Liver (tissue), 9 donors: ENCODE measurements around the gene ASNSD1. TPM values are rescaled to one million over a fixed set of nuclear protein-coding genes. Genes with fewer than 3 reads are reported as not detected.

ENCODE experiments used
- DNase-seq: peaks from one replicate; pipeline ENCODE4 v3.0.0-alpha.2; 2017; ENCODE audit warnings: low spot score
- H3K27ac ChIP-seq, 2 donors: one replicate each; pipeline ENCODE4 v1.7.0; 2013; ENCODE audit warnings: inconsistent platforms in 2 of 2, low read length in 2 of 2, control low read depth in 1 of 2, low read depth in 1 of 2, mild to moderate bottlenecking in 1 of 2
- H3K27me3 ChIP-seq, 4 donors: one replicate each; pipeline versions ENCODE4 v1.6.1 to v1.7.0; 2013; ENCODE audit warnings: low read length in 3 of 4, inconsistent platforms in 1 of 4, mild to moderate bottlenecking in 1 of 4, moderate library complexity in 1 of 4; ENCODE audit not compliant: control insufficient read depth in 4 of 4, insufficient read depth in 4 of 4
- H3K36me3 ChIP-seq, 4 donors: one replicate each; pipeline versions ENCODE4 v1.6.1 to v1.7.0; 2013; ENCODE audit warnings: low read length in 3 of 4, mild to moderate bottlenecking in 3 of 4, low read depth in 1 of 4, moderate library complexity in 1 of 4; ENCODE audit not compliant: control insufficient read depth in 4 of 4, insufficient read depth in 3 of 4
- H3K4me1 ChIP-seq, 4 donors: one replicate each; pipeline versions ENCODE4 v1.6.1 to v1.7.0; 2013; ENCODE audit warnings: low read length in 3 of 4, mild to moderate bottlenecking in 3 of 4, moderate library complexity in 1 of 4; ENCODE audit not compliant: control insufficient read depth in 4 of 4, insufficient read depth in 4 of 4
- H3K4me3 ChIP-seq, 3 donors: one replicate each; pipeline versions ENCODE4 v1.6.1 to v1.7.0; 2013; ENCODE audit warnings: low read length in 3 of 3, control low read depth in 1 of 3, low read depth in 1 of 3, mild to moderate bottlenecking in 1 of 3
- H3K9ac ChIP-seq, 2 donors: one replicate each; pipeline ENCODE4 v1.7.0; 2013; ENCODE audit warnings: low read length in 2 of 2, mild to moderate bottlenecking in 2 of 2, moderate library complexity in 2 of 2, control low read depth in 1 of 2, low read depth in 1 of 2
- H3K9me3 ChIP-seq, 4 donors: one replicate each; pipeline versions ENCODE4 v1.6.1 to v1.7.0; 2013; ENCODE audit warnings: low read length in 3 of 4; ENCODE audit not compliant: control insufficient read depth in 4 of 4
- ATF3 ChIP-seq: IDR thresholded peaks from 2 replicates; pipeline ENCODE4 v1.6.1; 2016; ENCODE audit warnings: antibody characterized with exemption
- CTCF ChIP-seq: fragments of 150-350 bp; IDR thresholded peaks from 2 replicates; pipeline ENCODE4 v1.5.1; 2017; ENCODE audit warnings: improper control_type of control experiment, low read depth, low read length; ENCODE audit not compliant: missing input control
- EGR1 ChIP-seq, 2 donors: IDR thresholded peaks; 2 replicates each; pipeline ENCODE4 v1.6.1; 2016 to 2018; ENCODE audit warnings: antibody characterized with exemption in 2 of 2, low read depth in 2 of 2
- FOXA2 ChIP-seq: IDR thresholded peaks from 2 replicates; pipeline ENCODE4 v1.6.1; 2016; ENCODE audit warnings: antibody characterized with exemption
- GABPA ChIP-seq, 2 donors: IDR thresholded peaks in 1 of 2; conservative IDR thresholded peaks in 1 of 2; 2 replicates each; pipeline ENCODE4 v1.6.1; 2016; ENCODE audit warnings: antibody characterized with exemption in 2 of 2, mild to moderate bottlenecking in 1 of 2, moderate library complexity in 1 of 2
- HNF4A ChIP-seq, 2 donors: conservative IDR thresholded peaks; 2 replicates each; pipeline ENCODE4 v1.6.1; 2016; ENCODE audit warnings: antibody characterized with exemption in 2 of 2, mild to moderate bottlenecking in 2 of 2
- HNF4G ChIP-seq: IDR thresholded peaks from 2 replicates; pipeline ENCODE4 v1.6.1; 2016; ENCODE audit warnings: antibody characterized with exemption
- JUND ChIP-seq, 2 donors: IDR thresholded peaks; 2 replicates each; pipeline ENCODE4 v1.6.1; 2016; ENCODE audit warnings: antibody characterized with exemption in 2 of 2
- MAX ChIP-seq: IDR thresholded peaks from 2 replicates; pipeline ENCODE4 v1.6.1; 2016; ENCODE audit warnings: antibody characterized with exemption
- RAD21 ChIP-seq, 2 donors: IDR thresholded peaks; 2 replicates each; pipeline ENCODE4 v1.6.1; 2016; ENCODE audit warnings: antibody characterized with exemption in 2 of 2, mild to moderate bottlenecking in 2 of 2
- REST ChIP-seq: IDR thresholded peaks from 2 replicates; pipeline ENCODE4 v1.6.1; 2016; ENCODE audit warnings: antibody characterized with exemption, mild to moderate bottlenecking
- RXRA ChIP-seq, 2 donors: IDR thresholded peaks; 2 replicates each; pipeline ENCODE4 v1.6.1; 2017 to 2018; ENCODE audit warnings: antibody characterized with exemption in 2 of 2, mild to moderate bottlenecking in 1 of 2
- SP1 ChIP-seq: IDR thresholded peaks from 2 replicates; pipeline ENCODE4 v1.6.1; 2018; ENCODE audit warnings: antibody characterized with exemption, mild to moderate bottlenecking
- TAF1 ChIP-seq: conservative IDR thresholded peaks from 2 replicates; pipeline ENCODE4 v1.6.1; 2016; ENCODE audit warnings: antibody characterized with exemption, mild to moderate bottlenecking
- YY1 ChIP-seq: IDR thresholded peaks from 2 replicates; pipeline ENCODE4 v1.6.1; 2016; ENCODE audit warnings: antibody characterized with exemption, mild to moderate bottlenecking
- ZBTB33 ChIP-seq: IDR thresholded peaks from 2 replicates; pipeline ENCODE4 v1.6.1; 2016; ENCODE audit warnings: antibody characterized with exemption
- WGBS: extraction: QIAGEN DNeasy Blood & Tissue Kit; methylation state at CpG from one replicate; pipeline ENCODE4 v1.1.7; 2013; 5-methylcytosine and 5-hydroxymethylcytosine counted together
- polyA plus RNA-seq, 2 donors: library from polyadenylated mRNA; stranded (reverse) in 1 of 2; unstranded in 1 of 2; fragments of 200-250 nt in 1 of 2; fragments of >200 nt in 1 of 2; fragmentation: Nextera tagmentation in 1 of 2; extraction: Ambion mirVana in 1 of 2; gene quantifications; one replicate each; pipeline versions ENCODE4 v1.2.1 to v1.2.3, GENCODE V29; 2013 to 2015
- total RNA-seq, 2 donors: library from RNA; depleted of rRNA; stranded (reverse); fragments of >200 nt; gene quantifications; one replicate each; pipeline ENCODE4 v1.2.3, GENCODE V29; 2014
- donor health status: healthy.
- donor health status: healthy.
- donor health status: healthy.
- donor health status: healthy.
- donor health status: healthy.

Gene ASNSD1
- total and polyA plus RNA-seq, 4 donors = 19.8 to 33.0 (median 25.5) TPM

GRCh38 chr2:189698020-189698887, 37.0 kb downstream of the ASNSD1 start:
- TF ChIP-seq HNF4A (conservative IDR thresholded peaks at IDR 0.05) (no peak), ATF3 (no peak), JUND (IDR thresholded peaks at IDR 0.05) (peak in 1 of 2 donors; percentile 14), YY1 (no peak), GABPA (IDR thresholded peaks at IDR 0.05 in 1 of 2, conservative IDR thresholded peaks at IDR 0.05 in 1 of 2) (no peak), RXRA (IDR thresholded peaks at IDR 0.05) (peak; percentile 29 to 77), ZBTB33 (no peak), RAD21 (IDR thresholded peaks at IDR 0.05) (peak; percentile 70 to 71), MAX (no peak), HNF4G (no peak), CTCF (peak; percentile 57)
- H3K27me3 ChIP-seq = no peaks in the 10 kb centered on the region
- H3K9me3 ChIP-seq = no peaks in the 10 kb centered on the region
- H3K27ac ChIP-seq = peak overlapping the region; percentile 26 to 54
- no peak for DNase-seq
- peaks cover 0 to 6% (median 3%) of the 10 kb centered on the region in 4 donors for H3K4me1 ChIP-seq
- peak overlapping the region in 2 of 3 donors; percentile 27 to 39 for H3K4me3 ChIP-seq
- H3K36me3 ChIP-seq = no peaks in the 10 kb centered on the region
- 22% methylated on average over 6 of the region's 6 CpGs for WGBS
- peak overlapping the region; percentile 45 to 60 for H3K9ac ChIP-seq

- DNase-seq = no peak
- Histone ChIP-seq H3K4me3 (no peak overlapping the region), H3K9me3 (no peaks in the 10 kb centered on the region), H3K27me3 (no peaks in the 10 kb centered on the region), H3K27ac (no peak overlapping the region), H3K9ac (no peak overlapping the region), H3K36me3 (no peaks in the 10 kb centered on the region), H3K4me1 (peaks cover 0 to 6% (median 3%) of the 10 kb centered on the region in 4 donors)
- 49% methylated on average over 2 of the region's 2 CpGs for WGBS
- no peak for TF ChIP-seq EGR1 (IDR thresholded peaks at IDR 0.05; ENCODE audit: low read depth in 2 of 2)
- TF ChIP-seq ATF3 = no peak
- TF ChIP-seq ZBTB33 = no peak
- no peak for TF ChIP-seq YY1
- TF ChIP-seq FOXA2 = no peak
- no peak for TF ChIP-seq GABPA (IDR thresholded peaks at IDR 0.05 in 1 of 2, conservative IDR thresholded peaks at IDR 0.05 in 1 of 2)
- TF ChIP-seq REST = no peak
- TF ChIP-seq JUND (IDR thresholded peaks at IDR 0.05) = no peak
- TF ChIP-seq HNF4A (conservative IDR thresholded peaks at IDR 0.05) = no peak
- TF ChIP-seq RXRA (IDR thresholded peaks at IDR 0.05) = no peak
- no peak for TF ChIP-seq CTCF
- no peak for TF ChIP-seq TAF1
- TF ChIP-seq HNF4G = no peak
- no peak for TF ChIP-seq SP1
- no peak for TF ChIP-seq RAD21 (IDR thresholded peaks at IDR 0.05)
Observed at GRCh38 chr2:189700681-189701080, 39.4 kb downstream of the ASNSD1 start.
